Peyer's patch (tissue), 4 donors: ENCODE data around the gene ABCC12.

Experiments
- CTCF ChIP-seq, 6 experiments: fragments of 450-650 bp in 4 of 6; fragments of 200-600 bp in 2 of 6; sonication (generic) in 1 of 6; IDR thresholded peaks; one replicate each; pipeline ENCODE4 v1.5.1; 2017 to 2019; ENCODE audit warnings: antibody characterized with exemption in 6 of 6, mild to moderate bottlenecking in 3 of 6, moderate library complexity in 1 of 6
- POLR2A ChIP-seq, 2 donors: fragments of 450-650 bp; IDR thresholded peaks; one replicate each; pipeline ENCODE4 v1.5.1; 2017; ENCODE audit warnings: antibody characterized with exemption in 2 of 2, mild to moderate bottlenecking in 2 of 2, moderate library complexity in 2 of 2

- TF ChIP-seq CTCF (IDR thresholded peaks at IDR 0.05) (no peak), POLR2A (IDR thresholded peaks at IDR 0.05) (no peak)
Measured at GRCh38 chr16:48187779-48188178, 32.0 kb upstream of the ABCC12 start.
